Cerebellar nuclear complex (tissue), 1 donor: ENCODE data around the gene FAM20C.

Experiments
- DNase-seq, 2 experiments: peaks; one replicate each; lab custom pipeline; 2025; lab: John Stamatoyannopoulos, UW

Gene FAM20C

DNA sequence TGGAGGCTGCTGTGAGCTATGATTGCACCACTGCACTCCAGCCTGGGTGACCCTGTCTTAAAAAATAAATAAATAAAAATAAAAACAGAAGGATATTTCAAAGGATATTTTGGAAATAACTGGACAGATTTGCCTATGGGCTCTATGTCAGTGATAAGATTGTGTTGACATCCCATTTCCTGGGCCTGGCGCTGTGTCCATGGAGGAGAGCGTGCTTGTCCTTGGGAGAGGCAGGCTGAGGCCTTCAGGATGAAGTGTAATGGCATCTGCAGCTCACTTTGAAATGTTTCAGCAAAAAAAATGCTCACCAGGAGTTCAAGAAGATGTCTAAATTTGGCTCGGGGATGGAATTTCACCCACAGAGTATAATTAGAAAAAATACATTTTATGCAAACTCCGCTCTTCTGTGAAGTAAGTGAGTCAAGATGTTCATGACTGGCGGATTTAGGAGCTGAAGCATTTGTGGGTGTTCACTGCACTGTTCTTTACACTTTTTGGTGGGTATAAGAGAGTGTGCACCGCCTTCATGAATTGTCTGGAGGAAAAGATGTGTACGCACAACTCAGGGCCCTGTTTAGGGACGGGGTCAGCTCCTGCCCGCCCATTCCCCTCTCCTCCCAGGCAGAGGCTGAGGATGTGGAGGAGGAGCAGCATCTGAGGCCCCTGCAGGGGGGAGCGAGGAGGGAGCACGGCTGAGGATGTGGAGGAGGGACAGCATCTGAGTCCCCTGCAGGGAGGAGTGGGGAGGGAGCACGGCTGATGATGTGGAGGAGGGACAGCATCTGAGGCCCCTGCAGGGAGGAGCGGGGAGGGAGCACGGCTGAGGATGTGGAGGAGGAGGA is 79.1 kb downstream of the FAM20C start:
- DNase-seq: no peak

DNA sequence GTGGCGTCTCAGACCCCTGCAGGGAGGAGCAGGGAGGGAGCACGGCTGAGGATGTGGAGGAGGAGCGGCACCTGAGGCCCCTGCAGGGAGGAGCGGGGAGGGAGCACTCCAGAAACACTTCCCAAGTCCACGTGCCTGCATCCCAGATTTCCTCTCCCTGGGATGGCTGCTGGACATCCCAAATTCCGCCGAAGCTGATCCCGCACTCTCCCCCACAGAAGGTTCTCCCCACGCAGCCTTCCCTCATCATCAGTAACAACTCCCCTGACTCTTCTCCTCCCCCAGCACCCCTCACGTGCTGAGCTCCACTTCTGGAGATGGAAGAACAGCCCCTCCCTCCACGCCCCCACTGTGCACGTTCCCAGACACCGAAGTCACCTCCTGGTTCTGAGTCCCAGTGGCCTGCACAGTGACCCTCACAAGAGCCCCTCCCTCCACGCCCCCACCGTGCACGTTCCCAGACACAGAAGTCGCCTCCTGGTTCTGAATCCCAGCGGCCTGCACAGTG is 79.8 kb downstream of the FAM20C start:
- DNase-seq: no peak

DNA sequence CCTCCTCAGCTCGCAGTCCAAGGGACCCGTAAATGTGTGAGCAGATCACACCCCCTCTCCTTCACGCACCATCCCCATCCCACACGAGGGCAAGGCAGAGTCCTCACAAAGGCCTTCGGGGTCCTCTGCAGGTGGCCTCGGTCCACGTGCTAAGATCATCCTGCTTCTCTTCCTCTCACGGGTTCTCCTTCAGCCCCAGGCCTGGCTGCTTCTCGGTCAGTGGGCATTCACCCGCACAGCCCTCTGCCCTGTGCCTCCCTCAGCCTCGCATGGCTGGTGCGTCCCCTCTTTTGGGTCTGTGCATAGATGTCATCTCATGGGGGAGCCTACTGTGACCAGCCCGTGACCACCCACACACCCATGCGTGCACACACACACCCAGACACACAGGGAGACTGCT is 80.3 kb downstream of the FAM20C start:
- DNase-seq: no peak

DNA sequence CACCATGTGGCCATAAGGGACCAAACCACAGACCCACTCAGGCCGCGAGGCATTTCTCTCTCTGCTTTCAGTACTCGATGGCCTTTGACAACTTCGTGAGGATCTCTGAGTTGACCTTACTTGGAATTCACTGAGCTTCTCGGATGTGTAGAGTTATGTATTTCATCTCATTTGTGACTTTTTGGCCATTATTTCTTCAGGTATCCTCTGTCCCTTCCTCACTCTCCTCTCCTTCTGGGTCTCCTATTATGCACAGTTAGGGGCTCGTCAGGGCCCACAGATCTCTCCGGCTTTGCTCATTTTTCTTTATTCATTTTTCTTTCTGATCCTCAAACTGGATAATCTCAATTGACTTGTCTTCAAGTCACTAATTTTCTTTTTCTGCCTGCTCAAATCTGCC is 81.0 kb downstream of the FAM20C start:
- DNase-seq: no peak

DNA sequence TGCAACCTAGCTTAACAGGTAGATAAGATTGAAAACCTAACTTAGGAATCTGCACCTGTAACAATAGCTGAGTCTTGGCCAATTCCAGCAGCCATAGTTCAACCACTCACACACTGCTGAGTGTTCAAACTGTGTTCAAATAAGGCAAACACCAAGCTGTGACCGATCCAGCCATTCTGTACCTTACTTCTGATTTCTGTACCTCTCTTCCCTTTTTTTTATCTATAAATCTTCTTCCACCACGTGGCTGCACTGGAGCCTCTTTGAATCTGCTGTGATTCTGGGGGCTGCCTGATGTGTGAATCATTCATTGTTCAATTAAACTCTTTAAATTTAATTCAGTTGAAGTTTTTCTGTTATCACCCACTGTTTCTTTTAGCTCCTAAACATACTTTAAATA is 81.9 kb downstream of the FAM20C start:
- no peak for DNase-seq

DNA sequence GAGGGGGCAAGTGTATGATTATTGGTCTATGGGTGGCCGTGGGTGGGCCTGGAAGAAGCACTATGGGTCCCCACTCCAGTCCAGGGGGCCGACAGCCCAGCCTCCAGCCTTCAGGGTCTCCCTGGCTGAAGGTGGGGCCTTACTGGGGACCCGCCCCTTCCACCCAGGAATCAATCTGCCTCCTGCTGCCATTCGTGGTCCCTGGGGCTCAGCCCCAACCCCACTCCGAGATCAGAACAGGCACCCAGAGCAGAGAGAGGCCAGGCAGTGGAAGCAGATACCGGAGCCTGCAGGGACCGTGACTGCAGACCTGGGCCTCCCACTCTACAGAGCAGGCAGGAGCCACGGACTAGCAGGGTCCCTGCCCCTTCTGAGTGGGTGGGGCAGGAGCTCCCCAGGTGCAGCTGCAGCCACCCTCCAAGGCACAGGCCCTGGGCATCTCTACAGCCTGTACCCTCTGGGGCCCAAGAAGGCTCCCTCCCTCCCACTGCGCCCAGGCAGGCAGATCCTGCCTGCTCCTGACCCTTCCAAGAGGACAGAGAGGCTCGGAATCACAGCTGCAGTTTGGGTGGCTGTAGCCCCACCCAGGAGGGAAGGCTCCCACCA is 84.0 kb downstream of the FAM20C start:
- no peak for DNase-seq

DNA sequence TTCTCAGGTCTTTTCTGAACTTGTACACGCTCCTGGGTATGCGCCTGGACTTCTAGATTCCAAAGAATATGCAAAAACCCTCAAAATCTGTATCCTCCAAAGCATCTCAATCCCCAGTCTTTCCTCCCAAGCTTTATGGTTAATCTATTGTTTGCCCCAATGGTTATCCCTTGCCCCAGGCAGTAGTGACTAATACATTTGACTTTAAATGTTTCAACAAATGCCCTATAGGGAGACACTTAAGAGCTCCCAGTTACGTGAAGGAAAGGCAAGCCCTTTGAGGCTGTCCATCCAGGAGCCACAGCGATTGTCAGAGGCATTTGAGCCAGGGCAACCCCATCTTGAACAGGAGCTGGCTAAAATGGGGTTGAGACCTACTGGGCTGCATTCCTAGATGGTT is 84.9 kb downstream of the FAM20C start:
- DNase-seq: no peak

DNA sequence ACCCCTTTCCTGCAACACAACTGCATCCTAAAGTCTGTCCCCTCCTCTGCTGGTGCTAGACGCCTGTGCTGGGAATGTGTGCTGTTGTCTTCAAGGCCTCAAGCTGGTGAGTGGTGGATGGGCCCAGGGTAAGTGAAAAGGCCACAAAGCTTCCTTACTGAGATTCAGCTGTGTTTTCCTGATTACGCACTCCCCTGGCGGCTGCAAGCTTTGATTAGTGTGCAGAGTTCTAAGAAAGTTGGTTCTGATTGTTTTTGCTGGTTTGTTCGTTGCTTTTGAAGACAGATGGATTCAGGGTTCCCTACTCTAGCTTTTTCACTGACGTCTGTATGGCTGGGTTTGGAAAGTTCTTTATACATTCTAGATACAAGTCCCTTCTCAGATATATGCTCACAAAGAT is 85.7 kb downstream of the FAM20C start:
- no peak for DNase-seq

DNA sequence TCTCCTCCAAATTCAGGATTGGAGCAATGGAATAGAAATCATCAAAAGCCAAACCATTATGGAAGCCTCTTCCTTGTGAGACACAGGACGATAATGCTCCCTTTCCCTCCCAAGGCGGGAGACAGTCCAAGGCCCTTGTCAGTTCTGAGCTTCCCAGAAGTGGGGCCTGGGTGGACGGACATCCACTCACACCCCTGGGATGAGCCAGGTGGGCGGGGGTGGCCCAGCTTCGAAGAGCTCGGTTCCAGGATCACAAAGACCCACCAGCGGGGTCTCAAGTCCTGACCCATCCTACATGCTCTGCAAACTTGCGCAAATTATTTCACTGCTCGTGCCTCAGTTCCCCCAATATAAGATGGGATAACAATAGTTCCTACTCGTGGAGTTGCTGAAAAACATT is 87.5 kb downstream of the FAM20C start:
- DNase-seq: no peak

DNA sequence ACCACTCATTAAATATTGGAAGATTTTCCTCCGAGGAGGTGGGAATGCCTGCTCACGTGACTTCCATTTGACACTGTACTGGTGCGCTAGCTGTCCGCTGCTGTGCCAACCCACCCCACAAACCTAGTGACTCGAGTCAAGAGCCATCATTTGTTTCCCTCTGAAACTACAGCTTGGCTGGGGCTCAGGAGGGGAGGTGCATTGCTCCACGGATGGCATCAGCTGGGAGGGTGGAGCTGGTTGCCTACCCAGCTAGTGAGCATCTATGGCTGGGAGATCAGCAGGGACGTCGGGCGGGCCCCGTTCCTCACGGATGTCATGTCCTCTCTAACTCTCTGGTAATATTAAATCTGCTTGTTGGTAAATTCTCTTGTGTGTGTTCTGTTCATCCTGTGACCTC is 88.1 kb downstream of the FAM20C start:
- DNase-seq: no peak

DNA sequence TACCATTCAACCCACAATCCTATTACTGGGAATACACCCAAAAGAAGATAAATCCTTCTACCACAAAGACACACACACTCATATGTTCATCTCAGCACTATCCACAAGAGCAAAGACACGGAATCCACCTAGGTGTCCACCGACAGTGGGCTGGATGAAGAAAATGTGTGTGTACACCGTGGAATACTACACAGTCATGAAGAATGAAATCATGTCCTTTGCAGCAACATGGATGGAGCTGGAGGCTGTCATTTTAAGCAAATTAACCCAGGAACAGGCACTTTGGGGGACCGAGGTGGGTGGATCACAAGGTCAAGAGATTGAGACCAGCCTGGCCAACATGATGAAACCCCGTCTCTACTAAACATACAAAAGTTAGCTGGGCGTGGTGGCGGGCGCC is 89.3 kb downstream of the FAM20C start:
- DNase-seq: no peak

DNA sequence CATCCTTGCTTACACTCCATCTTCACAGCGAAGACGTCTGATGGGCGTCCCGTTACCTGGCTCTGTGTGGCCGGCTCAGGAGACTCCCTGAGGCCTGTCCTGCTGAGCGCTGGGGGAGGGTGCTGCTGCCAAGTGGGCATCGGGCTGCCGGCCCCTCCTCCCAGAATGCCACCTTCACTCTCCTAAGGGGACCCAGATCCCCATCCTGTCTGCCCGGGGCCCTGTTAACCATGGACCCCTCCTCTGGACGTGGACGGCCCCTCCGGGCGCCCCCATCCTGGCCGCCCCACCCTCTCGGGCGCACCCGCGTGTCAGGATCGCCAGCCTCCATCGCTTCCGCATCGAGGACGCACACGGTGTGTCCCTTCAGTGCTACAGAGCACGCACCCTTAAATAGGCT is 90.2 kb downstream of the FAM20C start:
- no peak for DNase-seq

DNA sequence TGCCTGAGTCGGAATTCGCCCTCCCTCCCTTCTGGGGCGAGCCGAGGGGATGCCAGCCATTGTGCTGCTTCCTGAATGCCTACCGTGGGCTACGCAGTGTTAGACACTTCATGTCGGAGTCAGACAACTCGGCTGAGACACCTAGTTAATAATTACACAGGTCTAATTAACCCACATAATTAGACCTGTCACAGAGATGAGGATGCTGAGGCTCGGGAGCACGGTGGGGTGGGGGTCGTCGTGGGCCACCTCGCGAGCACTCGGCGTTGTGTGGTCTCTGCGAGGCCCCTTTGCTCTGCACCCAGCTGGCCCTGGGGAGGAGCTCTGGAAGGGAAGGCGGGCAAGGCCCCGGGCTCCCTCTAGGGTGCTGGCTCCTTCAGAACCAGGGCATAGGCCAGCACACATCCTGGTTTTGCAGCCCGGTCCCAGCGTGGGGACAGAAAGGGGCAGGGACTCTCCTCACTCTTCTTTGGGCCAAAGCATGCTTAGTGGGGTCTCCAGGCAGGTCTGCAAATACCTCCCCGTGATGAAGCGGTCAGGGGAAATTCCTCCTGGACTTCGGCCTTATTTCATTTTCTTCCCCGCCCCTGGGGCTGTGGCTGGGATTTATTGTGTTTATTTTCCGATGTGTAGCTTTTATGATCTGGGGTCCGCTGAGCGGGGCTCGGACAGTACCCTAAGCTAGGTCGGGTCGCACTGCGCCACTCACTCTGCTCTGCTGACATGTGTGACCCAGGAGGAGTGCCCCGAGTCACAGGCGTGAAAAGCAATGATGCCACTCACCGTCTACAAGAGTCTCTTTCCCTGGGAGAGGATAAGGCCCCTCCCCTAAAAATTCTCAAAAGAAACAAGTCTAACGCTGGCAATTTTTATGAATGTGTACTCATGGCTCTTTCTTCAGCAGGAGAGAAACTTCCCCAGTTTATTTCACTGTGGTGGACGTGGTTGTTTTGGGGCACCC is 92.7 kb downstream of the FAM20C start:
- no peak for DNase-seq

DNA sequence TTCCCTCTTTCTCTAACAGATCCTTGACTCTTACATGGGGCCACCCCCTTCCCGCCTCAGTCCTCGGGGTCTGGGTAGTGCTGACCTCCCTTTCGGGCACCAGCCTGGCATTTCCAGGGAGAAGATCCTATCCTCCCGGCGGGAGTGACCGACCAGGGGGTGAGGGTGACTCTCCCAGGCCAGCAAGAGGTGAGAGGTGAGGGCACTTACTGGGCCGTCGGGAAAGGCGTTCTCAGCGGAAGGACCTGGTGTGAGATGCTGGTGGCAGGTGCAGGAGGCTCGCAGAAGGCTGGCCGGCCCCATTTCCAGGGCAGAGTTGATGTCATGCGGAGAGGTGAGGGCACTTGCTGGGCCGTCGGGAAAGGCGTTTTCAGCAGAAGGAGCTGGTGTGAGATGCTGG is 93.4 kb downstream of the FAM20C start:
- no peak for DNase-seq

DNA sequence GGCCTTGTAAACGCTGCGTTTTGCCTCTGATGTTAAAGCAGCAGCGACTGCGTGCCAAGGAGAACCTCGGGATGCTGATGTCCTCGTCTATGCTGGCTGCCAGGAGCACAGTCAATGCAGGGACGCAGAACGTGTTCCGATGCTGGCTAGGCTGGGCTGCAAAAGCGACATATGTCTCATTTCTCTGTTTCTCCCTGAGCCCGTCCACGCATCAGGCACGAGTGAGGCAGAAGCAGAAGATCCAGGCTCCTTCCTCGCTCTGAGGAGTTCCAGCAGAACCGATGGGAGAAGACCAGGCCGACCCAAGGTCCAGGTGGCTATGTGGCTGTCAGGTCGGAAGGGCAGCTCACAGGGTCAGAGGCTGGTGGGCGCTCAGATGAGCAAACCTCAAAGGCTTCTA is 93.9 kb downstream of the FAM20C start:
- no peak for DNase-seq

DNA sequence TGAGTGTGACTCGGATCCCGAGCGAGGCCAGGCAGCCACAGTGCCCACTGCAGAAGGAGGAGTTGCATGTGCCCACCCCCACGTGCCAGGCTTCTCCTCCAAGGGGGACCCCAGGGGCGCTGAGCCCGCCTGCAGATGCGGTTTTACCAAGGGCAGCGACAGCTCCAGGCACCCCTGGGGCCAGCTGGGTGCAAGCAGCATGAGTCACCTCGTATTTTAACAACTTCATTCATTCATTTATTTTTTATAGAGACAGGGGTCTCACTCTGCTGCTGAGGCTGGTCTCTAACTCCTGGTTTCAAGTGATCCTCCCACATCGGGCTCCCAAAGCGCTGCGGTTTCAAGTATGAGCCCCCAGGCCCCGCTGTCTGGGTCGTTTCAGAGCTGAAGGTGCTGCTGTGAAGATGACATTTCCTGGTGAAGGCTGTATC is 96.3 kb downstream of the FAM20C start:
- no peak for DNase-seq

DNA sequence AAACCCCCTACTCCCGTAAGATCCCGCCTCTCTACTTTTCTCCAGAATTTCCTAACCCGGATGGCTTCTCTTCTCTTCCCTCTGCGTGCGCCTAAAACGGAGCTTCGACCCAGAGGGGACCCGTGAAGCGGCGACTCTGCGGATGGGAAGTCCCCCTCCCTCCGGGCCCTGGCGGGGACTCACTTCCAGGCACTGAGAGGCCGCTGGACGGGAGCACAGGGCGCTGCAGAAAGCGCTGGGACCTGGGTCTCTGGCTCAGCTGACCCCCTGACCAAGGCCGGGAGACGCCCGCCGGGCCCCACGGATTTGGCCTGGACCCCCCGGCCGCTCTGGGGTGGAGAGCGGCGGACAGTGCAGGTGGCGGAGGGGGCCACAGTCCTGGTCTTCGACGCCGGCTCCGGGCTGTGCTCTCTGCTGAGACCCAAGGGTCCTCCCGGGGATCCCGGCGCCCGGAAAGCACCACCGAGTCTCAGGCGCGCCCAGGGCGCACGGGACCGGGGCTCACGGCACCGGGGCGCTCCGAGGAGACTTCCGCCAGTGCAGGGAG is 96.9 kb downstream of the FAM20C start:
- no peak for DNase-seq

DNA sequence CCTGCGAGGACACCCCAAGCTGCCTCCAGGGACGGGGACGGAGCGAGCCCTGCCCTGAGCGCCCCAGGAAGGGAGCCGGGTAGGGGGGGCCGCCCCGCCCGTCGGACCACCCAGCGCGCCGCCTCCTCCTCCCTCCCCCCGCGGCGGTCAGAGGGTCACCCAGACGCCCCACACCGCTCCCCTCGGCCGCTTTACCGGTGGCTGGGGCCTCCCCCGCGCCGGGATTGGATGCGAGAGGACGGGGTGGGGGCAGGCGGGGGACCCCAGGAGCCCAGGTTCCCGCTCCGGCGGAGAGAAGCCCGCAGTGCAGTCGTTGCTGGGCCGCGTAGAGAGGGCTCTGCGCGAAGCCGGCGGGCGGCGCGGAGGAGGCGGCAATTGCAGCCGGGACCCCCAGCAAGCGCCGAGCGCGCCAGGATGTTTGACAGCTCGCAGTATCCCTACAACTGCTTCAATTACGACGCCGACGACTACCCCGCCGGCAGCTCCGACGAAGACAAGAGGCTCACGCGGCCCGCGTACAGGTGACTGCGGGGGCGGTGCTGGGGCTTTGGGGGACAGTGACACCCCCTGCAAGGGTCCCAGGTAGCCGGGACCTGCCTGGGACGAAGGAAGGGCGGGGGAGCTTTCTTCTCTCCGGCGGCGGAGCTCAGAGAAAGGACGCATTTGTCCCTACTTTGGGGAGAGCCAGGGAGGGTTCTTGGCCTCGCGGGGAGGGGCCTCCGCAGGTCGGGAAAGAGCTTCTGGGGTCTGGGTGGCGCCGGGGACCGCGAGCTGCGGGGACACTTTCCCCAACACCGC is 97.6 kb downstream of the FAM20C start, which contains the start of gene FOXL3:
Gene FOXL3, plus strand, starts transcription at position 415 of the 798 bp plus-strand sequence. Its CDS starts 0 bp downstream, at position 415.
- DNase-seq: no peak

DNA sequence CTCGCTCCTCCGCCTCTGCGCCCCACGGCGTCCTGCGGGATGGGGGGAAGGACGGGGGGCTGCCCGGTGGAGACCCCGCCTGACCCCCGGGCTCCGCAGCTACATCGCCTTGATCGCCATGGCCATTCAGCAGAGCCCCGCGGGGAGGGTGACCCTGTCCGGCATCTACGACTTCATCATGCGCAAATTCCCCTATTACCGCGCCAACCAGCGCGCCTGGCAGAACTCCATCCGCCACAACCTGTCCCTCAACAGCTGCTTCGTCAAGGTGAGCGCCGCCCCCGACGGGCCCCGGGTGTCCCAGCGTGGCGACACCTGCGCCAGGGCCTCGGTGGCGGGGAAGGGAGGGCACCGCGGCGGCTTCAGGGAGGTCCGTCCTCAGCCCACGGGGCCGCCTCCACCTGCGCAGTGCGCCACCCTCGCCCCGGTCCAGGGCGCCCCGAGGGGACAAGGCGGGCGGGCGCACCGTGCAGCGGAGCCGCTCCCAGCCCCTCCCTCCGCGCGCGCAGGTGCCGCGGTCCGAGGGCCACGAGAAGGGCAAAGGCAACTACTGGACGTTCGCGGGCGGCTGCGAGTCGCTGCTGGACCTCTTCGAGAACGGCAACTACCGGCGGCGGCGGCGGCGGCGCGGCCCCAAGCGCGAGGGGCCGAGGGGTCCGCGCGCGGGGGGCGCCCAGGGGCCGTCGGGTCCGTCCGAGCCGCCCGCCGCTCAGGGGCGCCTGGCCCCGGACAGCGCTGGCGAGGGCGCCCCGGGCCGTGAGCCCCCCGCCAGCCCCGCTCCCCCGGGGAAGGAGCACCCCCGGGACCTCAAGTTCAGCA is 98.4 kb downstream of the FAM20C start:
- no peak for DNase-seq
